HL-60 (cell line): Measurements from ENCODE around the gene PEX26.

Experiments used
- DNase-seq, 2 experiments: peaks; one replicate each; pipeline ENCODE4 v3.0.0-alpha.2; 2010 to 2020; ENCODE audit warnings: low read depth in 1 of 2, low spot score in 1 of 2
- H3K27ac ChIP-seq: fragments of 250-450 bp; sonication (Bioruptor Pico); replicated peaks from 2 replicates; pipeline ENCODE4 v1.5.1; 2020; ENCODE audit warnings: mild to moderate bottlenecking, moderate library complexity
- H3K27me3 ChIP-seq: fragments of 250-450 bp; sonication (Bioruptor Pico); 2 replicates; pipeline ENCODE4 v1.5.1; 2021; ENCODE audit warnings: mild to moderate bottlenecking, moderate library complexity; ENCODE audit not compliant: insufficient read depth, poor library complexity, severe bottlenecking
- H3K4me3 ChIP-seq: replicated peaks from 2 replicates; pipeline ENCODE4 v1.5.1; 2011; ENCODE audit warnings: mild to moderate bottlenecking, control low read depth, low read length; ENCODE audit not compliant: insufficient read depth
- GABPA ChIP-seq: IDR thresholded peaks from 2 replicates; pipeline ENCODE4 v1.6.1; 2012; ENCODE audit warnings: low read depth
- POLR2AphosphoS5 ChIP-seq: IDR thresholded peaks from 2 replicates; pipeline ENCODE4 v1.6.1; 2012; ENCODE audit warnings: low read depth
- SPI1 ChIP-seq: IDR thresholded peaks from 2 replicates; pipeline ENCODE4 v1.6.1; 2012; ENCODE audit warnings: low read depth, mild to moderate bottlenecking, borderline replicate concordance
- TF ChIP-seq, protein P1 (sequence below): IDR thresholded peaks from 2 replicates; pipeline ENCODE4 v1.6.1; 2012; ENCODE audit warnings: low read depth; ENCODE audit not compliant: insufficient replicate concordance
- TF ChIP-seq, protein P2 (sequence below): IDR thresholded peaks from one replicate; pipeline ENCODE4 v1.5.1; 2011; ENCODE audit warnings: low read length, control low read depth, inconsistent platforms; ENCODE audit not compliant: insufficient read depth

PEX26 gene

GRCh38 chr22:18056161-18056666 lies 21.6 kb upstream of the PEX26 start:
- no peak for DNase-seq
- Histone ChIP-seq H3K4me3 (no peak overlapping the region), H3K27ac (no peak overlapping the region), H3K27me3 (peaks cover 2% of the 10 kb centered on the region)
- no peak for TF ChIP-seq GABPA
- TF ChIP-seq, protein P1, sequence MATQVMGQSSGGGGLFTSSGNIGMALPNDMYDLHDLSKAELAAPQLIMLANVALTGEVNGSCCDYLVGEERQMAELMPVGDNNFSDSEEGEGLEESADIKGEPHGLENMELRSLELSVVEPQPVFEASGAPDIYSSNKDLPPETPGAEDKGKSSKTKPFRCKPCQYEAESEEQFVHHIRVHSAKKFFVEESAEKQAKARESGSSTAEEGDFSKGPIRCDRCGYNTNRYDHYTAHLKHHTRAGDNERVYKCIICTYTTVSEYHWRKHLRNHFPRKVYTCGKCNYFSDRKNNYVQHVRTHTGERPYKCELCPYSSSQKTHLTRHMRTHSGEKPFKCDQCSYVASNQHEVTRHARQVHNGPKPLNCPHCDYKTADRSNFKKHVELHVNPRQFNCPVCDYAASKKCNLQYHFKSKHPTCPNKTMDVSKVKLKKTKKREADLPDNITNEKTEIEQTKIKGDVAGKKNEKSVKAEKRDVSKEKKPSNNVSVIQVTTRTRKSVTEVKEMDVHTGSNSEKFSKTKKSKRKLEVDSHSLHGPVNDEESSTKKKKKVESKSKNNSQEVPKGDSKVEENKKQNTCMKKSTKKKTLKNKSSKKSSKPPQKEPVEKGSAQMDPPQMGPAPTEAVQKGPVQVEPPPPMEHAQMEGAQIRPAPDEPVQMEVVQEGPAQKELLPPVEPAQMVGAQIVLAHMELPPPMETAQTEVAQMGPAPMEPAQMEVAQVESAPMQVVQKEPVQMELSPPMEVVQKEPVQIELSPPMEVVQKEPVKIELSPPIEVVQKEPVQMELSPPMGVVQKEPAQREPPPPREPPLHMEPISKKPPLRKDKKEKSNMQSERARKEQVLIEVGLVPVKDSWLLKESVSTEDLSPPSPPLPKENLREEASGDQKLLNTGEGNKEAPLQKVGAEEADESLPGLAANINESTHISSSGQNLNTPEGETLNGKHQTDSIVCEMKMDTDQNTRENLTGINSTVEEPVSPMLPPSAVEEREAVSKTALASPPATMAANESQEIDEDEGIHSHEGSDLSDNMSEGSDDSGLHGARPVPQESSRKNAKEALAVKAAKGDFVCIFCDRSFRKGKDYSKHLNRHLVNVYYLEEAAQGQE, result no peak
- TF ChIP-seq, protein P2, sequence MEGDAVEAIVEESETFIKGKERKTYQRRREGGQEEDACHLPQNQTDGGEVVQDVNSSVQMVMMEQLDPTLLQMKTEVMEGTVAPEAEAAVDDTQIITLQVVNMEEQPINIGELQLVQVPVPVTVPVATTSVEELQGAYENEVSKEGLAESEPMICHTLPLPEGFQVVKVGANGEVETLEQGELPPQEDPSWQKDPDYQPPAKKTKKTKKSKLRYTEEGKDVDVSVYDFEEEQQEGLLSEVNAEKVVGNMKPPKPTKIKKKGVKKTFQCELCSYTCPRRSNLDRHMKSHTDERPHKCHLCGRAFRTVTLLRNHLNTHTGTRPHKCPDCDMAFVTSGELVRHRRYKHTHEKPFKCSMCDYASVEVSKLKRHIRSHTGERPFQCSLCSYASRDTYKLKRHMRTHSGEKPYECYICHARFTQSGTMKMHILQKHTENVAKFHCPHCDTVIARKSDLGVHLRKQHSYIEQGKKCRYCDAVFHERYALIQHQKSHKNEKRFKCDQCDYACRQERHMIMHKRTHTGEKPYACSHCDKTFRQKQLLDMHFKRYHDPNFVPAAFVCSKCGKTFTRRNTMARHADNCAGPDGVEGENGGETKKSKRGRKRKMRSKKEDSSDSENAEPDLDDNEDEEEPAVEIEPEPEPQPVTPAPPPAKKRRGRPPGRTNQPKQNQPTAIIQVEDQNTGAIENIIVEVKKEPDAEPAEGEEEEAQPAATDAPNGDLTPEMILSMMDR, result no peak
- no peak for TF ChIP-seq POLR2AphosphoS5
- TF ChIP-seq SPI1, result no peak

DNA sequence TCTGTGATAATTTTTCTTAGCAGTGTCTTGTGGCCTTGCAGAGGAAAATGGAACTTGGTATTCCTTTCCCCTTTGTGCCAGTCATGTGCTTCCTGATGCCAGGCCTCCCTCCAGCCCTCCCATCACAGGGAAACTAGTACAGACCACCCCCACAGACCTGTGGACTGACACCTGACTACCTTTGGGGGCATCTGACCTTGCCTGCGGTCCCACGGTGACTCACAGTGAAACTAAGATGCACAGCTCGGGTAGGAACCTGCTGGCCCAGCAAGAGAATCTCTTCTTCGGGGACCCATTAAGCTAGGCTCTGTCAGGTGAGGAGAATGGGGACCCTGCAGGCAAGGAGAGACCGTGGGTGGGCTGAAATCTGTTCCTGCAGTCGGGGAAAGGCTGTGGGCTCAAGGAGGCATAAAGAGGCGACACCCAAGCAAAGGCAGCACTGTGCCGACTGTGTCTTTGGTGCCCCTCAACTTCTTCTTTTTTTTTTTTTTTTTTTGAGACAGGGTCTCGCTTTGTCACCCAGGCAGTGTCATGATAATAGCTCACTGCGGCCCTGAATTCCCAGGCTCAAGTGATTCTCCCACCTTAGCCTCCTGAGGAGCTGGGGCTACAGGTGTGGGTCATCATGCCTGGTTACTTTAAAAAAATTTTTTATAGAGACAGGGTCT lies 20.8 kb upstream of the PEX26 start:
- DNase-seq, result no peak
- TF ChIP-seq POLR2AphosphoS5, result no peak
- TF ChIP-seq, protein P1, result no peak
- TF ChIP-seq, protein P2, result no peak
- TF ChIP-seq SPI1, result no peak
- TF ChIP-seq GABPA, result no peak
- no peak overlapping the region for H3K4me3 ChIP-seq
- no peak overlapping the region for H3K27ac ChIP-seq
- peaks cover 2% of the 10 kb centered on the region for H3K27me3 ChIP-seq

GRCh38 chr22:18057568-18058209 lies 20.1 kb upstream of the PEX26 start:
- Histone ChIP-seq H3K27me3 (peaks cover 2% of the 10 kb centered on the region), H3K4me3 (no peak overlapping the region), H3K27ac (no peak overlapping the region)
- no peak for TF ChIP-seq POLR2AphosphoS5
- peak; percentile 82 for TF ChIP-seq SPI1
- no peak for TF ChIP-seq GABPA
- TF ChIP-seq, protein P1, result no peak
- TF ChIP-seq, protein P2, result no peak
- peak in 1 of 2 experiments; percentile 15 for DNase-seq
